Right cardiac atrium (tissue), 5 donors: ENCODE data around the gene DUSP8. TPM values are rescaled to one million over a fixed set of nuclear protein-coding genes. Genes with fewer than 3 reads are reported as not detected.
A peak's percentile ranks its signal among the peaks of the same experiment; 100 is the strongest.

Experiments
- ATAC-seq, 2 donors: fragments of 200-7000 bp; cut with Tn5 transposase; one replicate each; pipeline versions ENCODE4 v1.8.0 to v1.9.1; 2020; ENCODE audit warnings: moderate library complexity in 2 of 2, mild to moderate bottlenecking in 1 of 2
- DNase-seq, 3 donors: peaks; one replicate each; pipeline ENCODE4 v3.0.0-alpha.2; 2020
- H3K27ac ChIP-seq: one replicate; pipeline ENCODE4 v1.5.1; 2013; ENCODE audit warnings: mild to moderate bottlenecking, low read length, control low read depth, moderate library complexity
- H3K27me3 ChIP-seq: one replicate; pipeline ENCODE4 v1.6.1; 2013; ENCODE audit not compliant: control insufficient read depth, insufficient read depth
- H3K4me1 ChIP-seq: one replicate; pipeline ENCODE4 v1.6.1; 2013; ENCODE audit warnings: low read length; ENCODE audit not compliant: control insufficient read depth, insufficient read depth
- H3K4me3 ChIP-seq: one replicate; pipeline ENCODE4 v1.5.1; 2013; ENCODE audit warnings: low read length, control low read depth
- H3K9me3 ChIP-seq: one replicate; pipeline ENCODE4 v1.6.1; 2013; ENCODE audit warnings: low read length; ENCODE audit not compliant: control insufficient read depth
- WGBS: extraction: QIAGEN DNeasy Blood & Tissue Kit; methylation state at CpG from one replicate; pipeline ENCODE4 v1.1.7; 2013; 5-methylcytosine and 5-hydroxymethylcytosine counted together
- intact Hi-C, 4 donors: fragments of 100-400 bp; cut with DNase I; formaldehyde crosslinking; loops; one replicate each; pipeline versions ENCODE4 v1.11.0 to v1.14.0; 2022 to 2023
- polyA plus RNA-seq: library from polyadenylated mRNA; stranded (reverse); fragments of 200-250 nt; gene quantifications from one replicate; pipeline ENCODE4 v1.2.3, GENCODE V29; 2013
- total RNA-seq, 4 donors: library from RNA; stranded (reverse); fragmentation: NEBNext Ultra II Directional; extraction: Animal tissue kit (Norgen Biotek cat#: 25700); gene quantifications; one replicate each; pipeline ENCODE4 v1.2.1, GENCODE V29; 2021
- donor health status: healthy with polysubstance abuse.
- donor health status: DM: no; HTN: yes; CAD: no.
- donor health status: DM: no; HTN: no; CAD: no.
- donor health status: DM: no; HTN: yes; CAD: no; lungs with severe emphysema.
- donor health status: DM: yes; HTN: yes; CAD: no.

DUSP8 gene
- total and polyA plus RNA-seq, 5 donors: 10.1 to 15.6 (median 13.3) TPM

DNA sequence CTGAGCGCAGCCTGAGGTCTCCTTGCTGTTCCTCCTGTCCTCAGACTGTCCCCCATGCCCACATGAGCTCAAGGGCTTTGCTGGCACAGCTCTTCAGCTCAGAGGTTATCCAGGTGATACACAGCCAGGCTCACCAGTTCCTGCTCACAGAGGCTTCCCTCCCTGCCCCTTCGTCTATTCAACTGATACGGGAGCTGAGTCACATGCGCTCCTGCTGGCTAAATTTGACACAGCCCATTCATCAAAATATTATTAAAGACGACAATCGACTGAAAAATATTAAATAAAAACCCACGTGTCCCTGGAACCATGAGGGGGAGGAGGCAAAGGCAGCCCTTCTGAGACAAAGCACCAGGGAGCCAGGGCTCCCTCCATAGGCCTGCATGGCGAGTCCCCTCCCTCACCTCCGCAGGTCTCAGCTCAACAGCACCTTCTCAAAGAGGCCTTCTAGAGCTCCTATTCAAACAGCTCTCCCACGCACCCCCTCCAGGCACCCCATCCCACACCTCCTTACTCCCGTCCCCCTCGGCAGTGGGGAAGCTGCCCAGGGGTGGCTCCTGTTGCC lies 40.5 kb downstream of the DUSP8 start:
- Histone ChIP-seq H3K4me3 (no peak overlapping the region), H3K27ac (peak overlapping the region; percentile 73), H3K9me3 (no peaks in the 10 kb centered on the region), H3K4me1 (peaks cover 34% of the 10 kb centered on the region), H3K27me3 (no peaks in the 10 kb centered on the region)
- ATAC-seq (no peak), DNase-seq (peak; percentile 19 to 29 (median 25))
- intact Hi-C loops: no loop called here
- WGBS: 56% methylated on average over 12 of the region's 12 CpGs

DNA sequence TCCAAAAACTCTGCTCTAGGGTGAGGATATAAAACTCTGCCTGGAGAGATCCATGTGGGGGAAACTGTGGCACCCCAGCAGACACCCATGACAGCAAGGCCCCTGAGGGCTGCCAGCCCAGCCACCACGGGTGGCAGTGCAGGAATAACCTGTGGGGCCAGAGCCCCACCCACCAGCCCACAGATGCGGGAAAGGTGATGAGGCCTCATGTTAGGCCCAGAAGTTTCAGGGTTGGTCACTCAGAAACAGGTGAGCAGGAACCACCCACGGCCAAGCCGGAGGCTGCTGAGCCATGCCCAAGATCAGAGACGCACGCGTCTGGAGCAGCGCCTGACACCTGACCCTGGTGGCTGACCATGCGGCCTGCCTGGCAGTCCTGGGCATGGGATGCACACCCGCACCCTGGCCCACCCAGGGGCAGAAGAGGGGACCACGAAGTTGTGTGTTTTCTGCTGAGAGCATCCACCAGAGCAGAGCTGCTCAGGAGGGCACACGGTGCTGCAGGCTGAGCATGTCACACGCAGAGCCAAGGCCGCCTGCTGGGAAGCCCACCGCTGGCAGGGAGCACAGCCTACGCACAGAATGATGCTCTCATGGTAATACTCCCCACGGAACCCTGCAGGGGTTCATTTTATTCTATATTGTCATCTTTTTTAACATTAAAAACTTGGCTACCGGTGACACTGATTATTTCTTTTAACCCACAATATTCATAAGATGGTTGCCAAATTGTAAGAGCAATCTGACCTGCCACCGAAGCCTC lies 41.2 kb downstream of the DUSP8 start:
- Histone ChIP-seq H3K9me3 (no peaks in the 10 kb centered on the region), H3K4me1 (peaks cover 31% of the 10 kb centered on the region), H3K27me3 (no peaks in the 10 kb centered on the region), H3K4me3 (no peak overlapping the region), H3K27ac (peak overlapping the region; percentile 73)
- ATAC-seq (no peak), DNase-seq (peak; percentile 5 to 34 (median 26))
- 85% methylated on average over 19 of the region's 19 CpGs for WGBS
- intact Hi-C loops: no loop called here

- ATAC-seq (no peak), DNase-seq (peak in 1 of 3 donors; percentile 3)
- H3K4me3 ChIP-seq: no peak overlapping the region
- intact Hi-C loops: no loop called here
- peaks cover 26% of the 10 kb centered on the region for H3K4me1 ChIP-seq
- WGBS: 65% methylated on average over 5 of the region's 5 CpGs
- H3K27ac ChIP-seq: no peak overlapping the region
- no peaks in the 10 kb centered on the region for H3K9me3 ChIP-seq
- H3K27me3 ChIP-seq: no peaks in the 10 kb centered on the region
Observed at GRCh38 chr11:1529774-1530173, 42.3 kb downstream of the DUSP8 start.

DNA sequence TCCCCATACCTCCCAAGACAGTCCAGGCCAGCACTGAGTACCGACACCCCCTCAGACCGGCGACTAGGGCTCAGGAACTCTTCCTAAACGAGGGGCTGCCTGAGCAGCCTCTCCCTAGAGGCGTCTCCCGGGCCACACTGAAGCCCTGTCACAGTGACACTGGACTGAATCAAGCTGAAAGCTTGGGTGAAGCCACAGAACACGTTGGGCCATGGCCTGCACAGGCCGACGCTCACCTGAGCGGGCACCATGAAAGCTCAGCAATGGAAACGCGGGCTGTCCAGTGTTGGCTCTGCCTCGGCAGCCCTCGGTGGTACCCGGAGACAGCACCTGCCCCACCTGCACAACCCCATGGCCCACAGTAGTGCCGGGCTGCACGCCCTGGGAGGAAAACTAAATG lies 42.8 kb downstream of the DUSP8 start:
- H3K4me1 ChIP-seq: peaks cover 21% of the 10 kb centered on the region
- no peak for ATAC-seq
- no peak overlapping the region for H3K27ac ChIP-seq
- intact Hi-C loops: no loop called here
- H3K9me3 ChIP-seq: no peaks in the 10 kb centered on the region
- peak in 2 of 3 donors; percentile 28 to 42 for DNase-seq
- H3K27me3 ChIP-seq: no peaks in the 10 kb centered on the region
- H3K4me3 ChIP-seq: no peak overlapping the region
- WGBS: 92% methylated on average over 17 of the region's 17 CpGs

- Histone ChIP-seq H3K4me1 (peaks cover 19% of the 10 kb centered on the region), H3K4me3 (no peak overlapping the region), H3K9me3 (no peaks in the 10 kb centered on the region), H3K27ac (no peak overlapping the region), H3K27me3 (no peaks in the 10 kb centered on the region)
- ATAC-seq: no peak
- intact Hi-C loops: no loop called here
- 89% methylated on average over 10 of the region's 10 CpGs for WGBS
- peak in 2 of 3 donors; percentile 12 to 41 for DNase-seq
Observed at GRCh38 chr11:1528710-1529109, 43.4 kb downstream of the DUSP8 start.

- intact Hi-C loops: no loop called here
- DNase-seq (peak; percentile 1 to 43 (median 42)), ATAC-seq (no peak)
- H3K27me3 ChIP-seq: no peaks in the 10 kb centered on the region
- H3K27ac ChIP-seq: no peak overlapping the region
- WGBS: 84% methylated on average over 15 of the region's 15 CpGs
- no peaks in the 10 kb centered on the region for H3K9me3 ChIP-seq
- peaks cover 5% of the 10 kb centered on the region for H3K4me1 ChIP-seq
- H3K4me3 ChIP-seq: no peak overlapping the region
Observed at GRCh38 chr11:1526785-1527184, 45.3 kb downstream of the DUSP8 start.

DNA sequence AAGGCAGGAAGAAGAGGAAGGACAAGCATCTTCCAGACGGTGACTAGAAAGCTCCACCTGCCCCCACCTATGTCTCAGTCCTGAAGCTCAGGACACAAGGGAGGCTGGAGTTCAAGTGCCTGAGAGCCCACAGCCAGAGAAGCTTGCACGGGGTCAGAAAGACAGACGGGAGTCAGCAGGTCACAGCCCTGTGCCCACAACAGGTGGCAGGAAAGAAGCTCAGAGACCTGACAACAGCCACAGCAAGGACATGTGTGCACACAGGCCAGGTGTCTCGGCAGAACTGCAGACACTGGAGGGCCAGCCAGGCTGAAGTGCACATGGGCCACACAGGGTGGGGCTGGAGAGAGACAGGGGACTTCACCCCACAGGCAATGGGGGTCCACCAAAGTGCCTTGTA lies 48.3 kb downstream of the DUSP8 start:
- no peaks in the 10 kb centered on the region for H3K27me3 ChIP-seq
- 68% methylated on average over 4 of the region's 4 CpGs for WGBS
- DNase-seq: no peak
- H3K27ac ChIP-seq: no peak overlapping the region
- H3K9me3 ChIP-seq: no peaks in the 10 kb centered on the region
- intact Hi-C loops: no loop called here
- ATAC-seq: no peak
- peaks cover 7% of the 10 kb centered on the region for H3K4me1 ChIP-seq
- H3K4me3 ChIP-seq: no peak overlapping the region

DNA sequence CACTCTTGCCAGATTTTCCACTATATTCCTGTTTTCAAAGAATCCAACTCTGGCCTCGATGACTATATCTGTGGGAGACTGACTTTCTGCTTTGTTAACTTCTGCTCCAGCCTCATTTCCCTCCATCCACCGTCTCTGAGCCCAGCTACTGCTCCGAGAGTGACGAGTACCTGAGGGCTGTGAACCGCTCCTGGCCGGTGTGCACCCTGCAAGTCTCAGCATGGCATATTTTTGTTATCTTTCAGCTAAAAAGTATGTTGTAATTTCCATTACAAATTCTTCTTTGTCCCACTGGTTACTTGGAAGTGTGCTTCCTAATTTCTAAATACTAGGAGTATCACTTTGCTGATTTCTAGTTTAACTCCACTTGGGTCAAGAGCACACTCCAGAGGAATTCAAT lies 49.0 kb downstream of the DUSP8 start:
- DNase-seq (no peak), ATAC-seq (no peak)
- no peaks in the 10 kb centered on the region for H3K27me3 ChIP-seq
- intact Hi-C loops: no loop called here
- peaks cover 7% of the 10 kb centered on the region for H3K4me1 ChIP-seq
- no peak overlapping the region for H3K27ac ChIP-seq
- no peak overlapping the region for H3K4me3 ChIP-seq
- H3K9me3 ChIP-seq: no peaks in the 10 kb centered on the region
- WGBS: 78% methylated on average over 6 of the region's 6 CpGs

- DNase-seq (peak in 1 of 3 donors; percentile 39), ATAC-seq (no peak)
- Histone ChIP-seq H3K27ac (no peak overlapping the region), H3K4me1 (peaks cover 7% of the 10 kb centered on the region), H3K4me3 (no peak overlapping the region), H3K27me3 (no peaks in the 10 kb centered on the region), H3K9me3 (no peaks in the 10 kb centered on the region)
- WGBS: 94% methylated on average over 8 of the region's 8 CpGs
- intact Hi-C loops: no loop called here
Observed at GRCh38 chr11:1522081-1522424, 50.0 kb downstream of the DUSP8 start.

- WGBS: 85% methylated on average over 21 of the region's 21 CpGs
- H3K27ac ChIP-seq: no peak overlapping the region
Observed at GRCh38 chr11:1521382-1522080, 50.5 kb downstream of the DUSP8 start.

GRCh38 chr11:1520663-1521267 lies 51.3 kb downstream of the DUSP8 start:
- H3K4me3 ChIP-seq: no peak overlapping the region
- H3K27me3 ChIP-seq: no peaks in the 10 kb centered on the region
- H3K27ac ChIP-seq: no peak overlapping the region
- DNase-seq (peak; percentile 49 to 73 (median 71)), ATAC-seq (peak in 1 of 2 donors; percentile 37)
- no peaks in the 10 kb centered on the region for H3K9me3 ChIP-seq
- intact Hi-C loops: no loop called here
- 24% methylated on average over 19 of the region's 19 CpGs for WGBS
- H3K4me1 ChIP-seq: peaks cover 7% of the 10 kb centered on the region

More at GRCh38 chr11:1521382-1522080, 50.5 kb downstream of the DUSP8 start:
- intact Hi-C loops: no loop called here
- no peaks in the 10 kb centered on the region for H3K9me3 ChIP-seq
- ATAC-seq: no peak
- H3K4me3 ChIP-seq: no peak overlapping the region
- peak in 1 of 3 donors; percentile 24 for DNase-seq
- H3K27me3 ChIP-seq: no peaks in the 10 kb centered on the region
- H3K4me1 ChIP-seq: peaks cover 7% of the 10 kb centered on the region
